ENCODE results near the gene SNX24.
"Not testable (repeated sequence)": the region's sequence is repeated elsewhere in the genome, so short reads cannot be mapped to it uniquely, and the experiment has no call there.

The SNX24 gene

DNA sequence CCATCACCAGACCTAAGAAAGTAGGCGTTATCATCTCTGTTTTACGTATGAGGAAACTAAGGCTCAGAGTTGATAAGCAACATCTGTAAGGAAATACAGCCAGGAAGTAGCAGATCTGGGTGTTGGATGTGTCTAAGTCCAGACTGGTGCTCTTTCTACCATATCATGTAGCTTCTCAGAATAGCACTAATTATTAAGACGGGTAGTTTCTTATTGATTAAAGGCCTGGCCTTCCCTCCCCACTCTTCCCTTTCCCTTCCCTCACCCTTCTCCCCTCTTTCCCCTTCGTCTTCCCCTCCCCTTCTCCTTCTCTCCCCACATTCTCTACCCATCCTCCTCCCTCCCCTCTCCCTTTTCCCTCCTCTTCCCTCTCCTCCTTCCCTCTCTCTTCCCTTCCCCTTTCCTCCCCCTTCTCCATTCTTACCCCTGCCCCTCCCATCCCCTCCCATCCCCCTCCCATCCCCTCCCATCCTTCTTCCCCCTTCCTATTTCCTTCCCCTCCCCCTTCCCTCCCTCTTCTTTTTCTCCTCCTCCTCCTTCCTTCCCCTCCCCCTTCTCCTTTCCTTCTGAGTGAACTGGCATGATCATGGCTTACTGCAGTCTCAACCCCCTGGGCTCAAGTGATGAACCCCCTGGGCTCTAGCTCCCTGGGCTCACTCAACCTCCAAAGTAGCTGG is 79.4 kb downstream of the SNX24 start:
- DNase-seq, result no peak

DNA sequence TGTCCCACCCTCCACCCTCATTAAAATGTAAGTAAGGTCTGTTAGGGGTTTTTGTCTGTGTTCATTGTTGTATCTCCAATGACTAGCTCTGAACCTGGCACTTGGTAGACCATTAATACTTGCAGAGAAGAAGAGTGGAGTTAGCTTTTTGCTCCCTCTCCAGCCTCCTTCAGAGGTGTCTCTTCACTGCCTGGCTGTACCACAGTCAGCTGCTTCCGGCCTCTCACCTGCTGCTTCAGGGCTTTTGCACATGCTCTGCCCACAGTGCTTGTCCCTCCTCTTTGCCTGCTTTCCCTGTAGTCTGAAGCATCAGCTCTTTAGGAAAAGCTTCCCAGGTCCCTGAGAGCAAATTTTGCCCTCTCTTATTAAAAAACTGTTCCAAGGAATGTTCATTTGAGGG is 83.6 kb downstream of the SNX24 start:
- no peak for DNase-seq

DNA sequence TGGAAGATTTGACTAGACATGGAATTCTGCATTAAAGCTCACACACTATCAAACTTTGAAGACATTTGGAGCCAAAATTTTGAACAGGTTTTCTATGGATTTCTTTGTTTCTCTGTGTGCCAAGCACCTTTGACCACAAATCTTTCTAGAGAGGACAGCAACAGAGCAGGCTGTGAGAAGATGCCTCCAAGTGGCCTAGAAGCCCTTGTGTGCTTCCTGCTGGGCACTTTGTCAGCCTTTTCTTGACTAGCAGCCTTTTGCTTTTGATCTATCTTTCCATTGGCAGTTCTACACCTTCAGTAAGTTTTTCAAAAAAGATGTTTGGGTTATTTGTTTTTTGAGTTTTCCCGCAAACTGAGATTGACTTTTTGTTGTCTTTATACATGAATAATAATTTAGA is 84.6 kb downstream of the SNX24 start:
- DNase-seq, result no peak

DNA sequence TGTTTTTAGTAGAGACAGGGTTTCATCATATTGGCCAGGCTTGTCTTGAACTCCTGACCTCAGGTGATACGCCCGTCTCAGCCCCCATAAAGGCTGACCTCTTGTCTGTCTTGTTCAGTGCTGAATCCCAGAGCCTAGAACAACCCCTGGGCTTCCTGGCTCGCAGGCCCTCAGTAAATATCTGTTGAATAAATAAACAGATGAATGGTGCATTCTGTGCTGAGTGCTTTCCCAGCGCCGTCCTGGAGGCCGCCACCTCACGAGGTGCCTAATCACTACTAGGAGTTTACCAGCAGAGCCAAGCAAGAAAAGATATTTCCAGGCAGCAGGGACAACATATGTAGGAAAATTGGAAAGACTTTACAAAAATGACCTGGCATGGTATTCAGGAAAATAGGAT is 88.5 kb downstream of the SNX24 start:
- peak in 1 of 2 experiments; percentile 5 for DNase-seq

DNA sequence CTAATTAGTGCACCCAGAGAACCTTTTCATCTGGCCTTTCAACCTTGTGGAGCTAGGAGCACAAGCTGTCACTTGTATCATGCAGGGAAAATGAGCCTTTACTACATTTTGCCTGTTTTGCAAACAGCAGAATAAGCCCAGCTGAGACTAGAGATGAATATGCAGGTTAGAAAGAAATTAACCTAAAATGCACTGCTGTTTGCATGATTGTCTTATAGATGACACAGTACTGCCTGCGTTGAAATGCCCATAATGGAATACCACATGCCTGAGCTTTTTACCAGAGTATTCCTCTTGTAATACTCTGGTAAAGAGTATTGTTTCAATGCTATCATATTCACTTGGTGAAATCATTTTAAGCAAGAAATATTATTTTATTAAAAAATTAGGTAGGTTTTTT is 90.7 kb downstream of the SNX24 start:
- no peak for DNase-seq

DNA sequence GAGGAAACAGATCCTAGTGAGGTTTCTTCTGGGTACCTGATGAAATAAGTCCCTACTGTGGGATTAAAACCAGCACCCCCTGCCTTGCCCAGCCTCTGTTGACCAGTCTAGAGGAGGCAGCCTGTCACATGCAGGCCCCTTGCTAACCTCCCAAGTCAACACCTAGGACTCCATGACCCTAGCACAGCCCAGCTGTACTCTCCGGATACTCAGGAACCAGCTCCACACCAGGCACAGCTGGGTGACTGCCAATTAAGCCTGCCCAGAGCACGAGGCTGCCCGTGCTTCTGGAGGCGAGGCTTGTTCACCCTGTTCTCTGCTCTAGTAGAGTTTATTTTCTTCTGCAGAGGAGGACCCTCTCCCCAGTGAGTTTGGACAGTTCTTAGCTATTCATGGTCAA is 92.5 kb downstream of the SNX24 start:
- peak in 1 of 2 experiments; percentile 7 for DNase-seq

DNA sequence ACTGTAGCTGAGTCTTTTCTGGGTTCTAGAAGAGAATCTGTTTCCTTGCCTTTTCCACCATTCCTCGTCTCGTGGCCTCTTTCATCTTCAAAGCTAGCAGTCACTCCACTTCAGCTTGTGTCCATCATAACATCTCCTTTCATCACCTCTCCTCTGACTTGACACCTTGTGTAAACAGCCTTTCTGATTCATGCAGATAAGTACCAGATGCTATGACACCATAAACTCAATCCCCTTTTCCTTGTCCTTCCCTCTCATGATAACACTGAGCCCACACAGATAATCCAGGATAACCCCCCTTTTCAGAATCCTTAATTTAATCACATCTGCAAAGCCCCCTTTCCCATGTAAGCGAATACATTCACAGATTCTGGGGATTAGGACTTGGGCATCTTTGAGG is 95.5 kb downstream of the SNX24 start:
- DNase-seq, result no peak

DNA sequence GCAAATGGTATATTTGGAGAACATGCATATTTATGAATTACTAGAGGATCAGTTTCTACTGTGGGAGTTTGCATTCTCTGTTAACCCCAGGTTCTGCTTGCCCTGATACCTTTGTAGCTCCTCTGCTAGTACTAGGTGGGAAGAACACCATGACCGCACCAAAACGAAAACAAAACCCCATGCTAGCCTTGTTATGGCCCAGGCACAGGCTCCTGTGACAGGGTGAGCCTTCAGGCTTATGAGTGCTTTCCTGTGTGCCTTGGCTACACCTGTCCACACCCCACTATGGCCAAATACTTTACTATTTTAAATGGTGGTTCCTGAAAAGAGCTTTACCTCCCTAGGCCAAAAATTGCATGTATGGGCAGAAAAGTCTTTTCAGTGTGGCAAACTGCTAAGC is 96.3 kb downstream of the SNX24 start:
- DNase-seq, result no peak

DNA sequence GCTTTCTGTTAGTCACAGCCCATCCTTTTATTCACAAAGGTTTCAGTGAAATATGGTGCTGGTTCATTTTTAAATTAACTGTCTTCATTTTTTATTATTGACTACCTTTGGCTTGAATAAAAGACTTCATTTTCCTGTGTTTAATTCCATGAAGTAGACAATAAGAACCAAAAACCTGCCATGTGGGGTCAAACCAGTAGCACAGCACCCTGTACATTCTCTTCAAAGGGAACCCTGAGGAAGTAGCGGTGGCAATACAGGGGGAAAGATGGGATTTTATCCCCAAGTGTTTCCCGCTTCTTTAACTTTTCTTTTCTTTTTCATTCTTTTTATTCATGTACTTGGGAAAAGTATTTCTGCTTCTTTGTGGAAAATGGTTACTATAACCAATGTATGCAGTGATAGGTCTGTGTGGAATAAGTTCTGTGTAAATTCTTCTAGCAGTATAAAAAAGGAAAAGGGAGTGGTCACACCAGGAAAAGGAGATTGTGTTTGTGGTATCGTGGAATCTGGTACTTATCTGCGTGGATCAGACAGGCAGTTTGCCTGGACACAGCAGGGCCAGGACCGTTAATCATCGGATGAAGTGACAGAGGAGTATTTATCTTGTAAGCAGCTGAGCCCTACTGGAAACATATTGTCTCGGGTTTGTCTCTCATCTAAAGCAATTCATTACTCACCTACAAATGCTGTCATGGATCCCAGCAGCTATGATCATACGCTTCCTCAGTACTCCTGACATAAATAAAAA is 96.9 kb downstream of the SNX24 start:
- DNase-seq, result no peak

DNA sequence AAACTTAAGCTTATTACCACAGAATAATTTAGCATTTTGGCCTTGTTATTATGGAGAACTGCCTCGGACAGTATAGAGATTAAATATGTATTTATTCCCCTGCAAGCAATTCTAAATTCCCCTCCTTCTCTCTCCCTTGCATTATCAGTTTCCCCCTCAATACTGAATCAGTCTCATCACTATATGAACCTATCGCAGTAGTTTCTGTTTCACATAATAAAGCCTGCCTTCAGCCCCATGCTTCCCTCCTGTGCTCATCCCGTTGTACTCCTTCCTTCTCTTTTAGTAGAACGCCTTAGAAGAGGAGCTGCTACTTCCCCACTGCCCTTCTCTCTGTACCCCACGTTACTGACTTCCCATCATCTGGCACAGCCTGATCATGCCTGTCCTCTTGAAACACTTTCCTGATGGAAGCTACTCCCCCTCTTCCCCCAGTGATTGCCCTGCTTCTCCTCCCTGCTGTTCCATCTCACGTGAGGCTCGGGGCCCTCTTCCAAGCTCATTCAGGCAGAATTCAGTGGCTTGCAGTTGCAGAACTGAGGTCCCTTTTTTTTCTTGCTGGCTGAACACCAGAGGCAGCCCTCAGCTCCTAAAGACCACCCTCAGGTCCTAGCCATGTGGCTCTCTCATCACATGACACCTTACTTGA is 97.8 kb downstream of the SNX24 start:
- no peak for DNase-seq

DNA sequence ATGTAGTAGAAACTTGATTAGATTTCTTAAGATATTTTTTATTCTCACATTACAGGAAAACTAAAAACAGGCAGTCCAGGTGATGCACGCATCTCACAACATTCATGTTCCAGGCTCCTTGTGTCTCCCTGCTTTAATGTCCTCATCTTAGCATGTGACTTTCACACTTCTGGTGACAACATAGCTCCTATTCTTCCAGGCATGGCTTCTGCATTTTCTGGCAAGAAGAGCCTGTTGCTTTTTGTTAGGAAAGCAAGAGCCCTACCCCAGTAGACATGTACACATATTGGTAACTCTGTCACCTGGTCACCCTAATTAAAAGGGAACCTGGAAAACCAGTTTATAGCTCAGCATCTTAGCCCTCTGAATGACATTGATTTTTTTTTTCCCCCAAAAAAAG is 98.6 kb downstream of the SNX24 start:
- no peak for DNase-seq

DNA sequence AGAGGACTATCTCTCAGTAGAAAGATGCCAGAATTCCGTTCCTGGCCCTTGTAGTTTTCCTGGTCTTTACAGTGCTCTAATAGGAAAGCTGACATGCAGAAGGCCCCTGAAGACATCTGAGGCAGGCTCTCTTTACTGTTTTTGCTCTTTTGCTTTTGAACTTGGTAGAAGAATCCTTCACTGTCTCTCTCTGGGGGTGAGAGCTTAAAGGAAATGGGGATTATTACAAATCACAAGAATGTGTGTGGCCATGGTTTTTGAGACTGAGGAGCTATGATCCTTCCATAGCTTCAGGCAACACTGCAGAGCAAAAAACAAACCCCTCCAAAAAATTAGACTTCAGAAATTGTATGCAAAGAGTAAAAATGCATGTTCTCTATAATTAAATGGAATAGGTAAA is 102.0 kb downstream of the SNX24 start:
- no peak for DNase-seq

DNA sequence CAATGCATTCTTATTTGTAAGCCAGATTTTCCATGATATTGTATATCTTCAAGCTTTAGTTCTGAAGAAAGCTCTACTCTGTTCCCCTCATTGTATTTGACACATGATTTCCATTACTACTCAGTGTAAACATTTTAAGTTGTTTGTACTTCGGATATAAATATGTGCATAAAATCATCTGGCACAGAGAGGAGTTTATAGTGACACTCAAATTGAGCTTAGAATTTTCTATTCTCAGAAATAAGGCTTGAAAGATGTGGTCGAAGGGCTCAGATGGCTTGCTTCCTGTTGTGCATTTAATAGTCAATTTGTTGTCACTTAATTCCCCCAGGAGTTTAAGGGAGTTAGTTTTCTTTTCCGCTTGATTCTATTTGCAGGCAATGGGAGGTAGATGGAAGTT is 102.4 kb downstream of the SNX24 start:
- DNase-seq, result no peak

DNA sequence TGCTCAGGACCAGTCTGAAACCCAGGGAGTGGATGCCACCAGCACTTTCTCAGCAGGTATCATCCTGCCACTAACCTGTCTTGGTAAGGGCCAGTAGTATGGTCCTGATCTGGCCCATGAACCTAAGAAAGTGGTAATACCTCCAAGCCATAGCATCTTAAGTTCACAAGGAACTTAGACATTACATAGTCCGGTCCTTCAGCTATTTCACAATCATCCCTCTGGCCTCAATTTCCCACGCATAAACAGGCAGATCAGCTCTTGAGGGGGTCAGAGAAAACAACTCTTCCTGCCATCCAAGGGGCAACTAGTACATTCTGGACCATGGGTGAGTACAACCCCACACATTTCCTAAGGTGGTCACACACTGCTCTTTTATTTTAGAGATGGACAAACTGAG is 102.9 kb downstream of the SNX24 start:
- DNase-seq, result no peak

DNA sequence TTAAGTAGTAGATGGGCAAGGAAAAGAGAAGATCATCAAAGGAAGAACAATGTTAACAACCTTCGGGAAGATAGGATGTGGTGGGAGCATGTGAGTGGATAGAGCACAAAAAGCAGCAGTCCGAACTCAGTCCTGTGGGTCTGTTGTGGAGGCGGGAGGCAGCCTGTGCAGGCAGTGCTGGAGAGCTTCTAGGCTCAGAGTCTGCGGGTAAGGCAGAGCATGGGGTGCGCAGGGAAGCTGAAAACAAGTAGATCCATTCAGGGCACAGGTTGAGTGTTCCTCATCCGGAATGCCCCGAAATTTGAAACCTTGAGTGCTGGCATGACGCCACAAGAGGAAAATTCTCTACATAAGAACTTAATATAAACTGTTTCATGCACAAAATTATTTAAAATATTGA is 106.2 kb downstream of the SNX24 start:
- no peak for DNase-seq

DNA sequence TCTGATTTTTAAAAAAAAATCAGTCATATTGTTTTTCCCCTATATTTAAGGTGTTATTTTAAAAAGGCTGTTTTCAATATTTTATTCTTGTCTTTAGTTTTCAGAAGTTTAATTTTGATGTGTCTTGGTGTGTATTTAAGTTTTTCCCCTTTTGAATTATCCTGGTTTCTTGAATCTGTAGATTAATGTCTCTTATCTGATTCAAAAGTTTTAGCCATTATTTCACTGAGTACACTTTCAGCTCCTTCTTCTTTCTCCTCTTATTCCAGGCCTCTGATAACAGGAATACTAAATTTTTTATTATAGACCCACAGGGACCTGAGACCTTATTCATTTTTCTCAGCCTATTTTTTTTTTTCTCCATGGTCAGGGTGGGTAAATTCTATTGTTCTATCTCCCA is 109.3 kb downstream of the SNX24 start:
- DNase-seq, result no peak

DNA sequence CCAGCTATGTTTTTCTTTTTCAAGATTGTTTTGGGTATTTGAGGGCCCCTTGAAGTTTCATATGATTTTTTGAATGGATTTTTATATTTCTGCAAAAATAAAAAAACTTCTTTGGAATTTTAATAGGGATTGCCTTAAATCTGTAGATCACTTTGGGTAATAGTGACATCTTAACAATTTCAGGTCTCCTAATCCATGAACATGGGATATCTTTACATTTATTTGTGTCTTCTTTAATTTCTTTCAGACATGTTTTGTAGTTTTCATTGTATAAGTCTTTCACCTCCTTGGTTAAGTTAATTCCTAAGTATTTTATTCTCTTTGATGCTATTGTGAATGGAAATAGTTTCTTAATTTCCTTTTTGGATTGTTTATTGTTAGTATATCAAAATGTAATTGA is 112.0 kb downstream of the SNX24 start:
- DNase-seq, result no peak

DNA sequence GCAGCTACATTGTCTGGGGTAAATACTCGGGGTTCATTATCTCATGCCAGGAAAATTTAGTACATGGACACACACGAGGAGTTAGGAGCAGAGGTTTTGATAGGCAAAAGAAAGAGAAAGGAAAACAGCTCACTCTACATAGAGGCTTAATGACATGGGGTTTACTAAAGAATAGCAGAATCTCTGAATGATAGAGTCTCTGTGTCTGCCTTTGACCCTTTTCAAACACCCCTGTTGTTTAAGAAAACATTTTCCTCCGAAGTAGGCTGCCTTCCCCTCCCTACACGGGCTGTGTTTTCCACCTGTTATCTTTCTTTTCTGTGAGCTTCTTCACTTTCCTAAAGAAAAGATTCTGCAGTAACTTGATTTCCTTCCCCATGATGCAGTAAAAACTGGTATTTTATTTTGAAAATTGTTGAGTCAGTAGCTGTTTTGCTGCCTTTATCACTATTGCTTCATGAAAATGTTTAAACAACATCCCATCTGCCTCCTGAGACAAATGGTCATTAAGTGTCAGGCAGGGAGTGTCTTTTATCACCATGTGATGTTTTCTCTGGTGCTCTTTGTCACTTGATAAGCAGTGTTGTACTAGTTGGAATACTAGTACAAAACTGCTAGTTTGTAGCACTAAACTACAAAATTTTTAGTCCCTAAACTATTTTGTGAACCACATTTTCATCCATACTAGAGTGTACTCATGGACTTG is 114.5 kb downstream of the SNX24 start:
- DNase-seq, result no peak

DNA sequence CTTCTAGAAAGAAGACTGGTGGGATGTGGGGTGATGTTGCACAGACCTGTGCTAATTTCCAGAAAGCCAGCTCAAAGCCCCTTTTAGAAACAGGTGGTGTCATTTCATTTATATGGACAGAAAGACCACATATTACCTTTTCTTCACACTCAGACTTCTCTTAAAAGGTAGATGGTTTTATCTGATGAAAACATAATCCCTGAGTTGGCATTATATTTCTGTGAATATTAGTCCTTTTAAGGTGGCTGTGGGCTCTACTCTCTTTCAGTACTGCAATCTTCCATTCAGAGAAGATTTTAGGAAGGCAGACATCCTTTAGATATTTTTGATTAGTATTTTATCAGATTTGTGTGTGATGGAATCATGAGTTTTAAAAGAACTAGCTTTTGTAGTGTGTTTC is 117.9 kb downstream of the SNX24 start:
- no peak for DNase-seq

DNA sequence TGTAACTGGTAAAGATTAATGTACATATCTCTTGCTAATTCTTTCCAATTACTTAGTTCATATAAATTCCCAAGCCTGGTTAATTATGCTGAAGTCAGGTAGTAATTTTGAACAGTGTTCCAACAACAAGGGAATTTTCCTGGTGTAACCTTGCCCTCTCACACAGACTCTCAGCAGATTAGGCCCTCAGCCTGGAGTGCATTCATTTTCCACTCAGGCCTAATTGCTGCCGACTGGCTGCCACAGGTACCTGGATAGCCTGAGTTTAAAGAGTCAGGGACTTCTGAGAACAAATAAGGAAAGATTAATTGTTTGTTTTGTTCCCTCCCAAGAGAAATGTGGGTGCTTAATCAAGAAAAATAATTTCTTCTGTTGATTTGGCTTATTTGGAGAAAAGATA is 119.7 kb downstream of the SNX24 start:
- DNase-seq, result no peak

DNA sequence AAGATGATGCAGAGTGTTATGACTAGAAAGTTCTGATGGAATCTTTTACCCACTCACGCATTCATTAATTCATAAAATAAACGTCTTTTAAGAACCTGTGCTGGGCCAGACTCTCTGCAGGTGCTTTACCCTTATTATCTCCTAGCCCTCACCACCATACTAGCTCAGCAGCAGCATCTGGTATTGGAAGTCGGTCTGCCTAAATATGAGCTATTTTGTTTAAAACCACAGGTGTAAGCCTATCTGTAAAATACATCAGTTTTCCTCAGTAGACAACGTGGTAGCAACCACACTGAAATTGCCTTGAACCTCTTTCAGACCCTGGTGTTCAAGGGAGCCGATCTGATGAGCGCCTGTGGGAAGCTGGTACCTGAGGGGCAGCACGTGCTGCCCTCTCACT is 121.7 kb downstream of the SNX24 start:
- no peak for DNase-seq

DNA sequence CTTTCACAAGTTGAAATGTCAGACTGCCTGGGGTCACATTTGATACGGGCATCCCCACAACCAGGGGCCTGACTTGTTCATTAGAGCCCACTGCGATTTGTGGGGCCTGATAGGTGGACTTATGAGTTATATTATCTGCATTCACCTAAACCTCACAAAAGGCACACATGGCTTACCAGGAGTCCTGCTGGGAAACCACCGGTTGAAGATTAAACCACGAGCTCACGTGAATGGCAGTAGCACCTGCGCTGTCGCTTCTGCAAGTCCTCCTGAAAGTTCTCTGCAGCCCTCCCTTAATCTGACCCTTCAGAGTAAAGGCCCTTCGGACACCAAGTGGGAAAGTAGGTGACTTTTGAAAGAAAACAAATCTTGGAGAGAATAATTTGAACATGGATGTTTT is 122.2 kb downstream of the SNX24 start:
- DNase-seq, result no peak

DNA sequence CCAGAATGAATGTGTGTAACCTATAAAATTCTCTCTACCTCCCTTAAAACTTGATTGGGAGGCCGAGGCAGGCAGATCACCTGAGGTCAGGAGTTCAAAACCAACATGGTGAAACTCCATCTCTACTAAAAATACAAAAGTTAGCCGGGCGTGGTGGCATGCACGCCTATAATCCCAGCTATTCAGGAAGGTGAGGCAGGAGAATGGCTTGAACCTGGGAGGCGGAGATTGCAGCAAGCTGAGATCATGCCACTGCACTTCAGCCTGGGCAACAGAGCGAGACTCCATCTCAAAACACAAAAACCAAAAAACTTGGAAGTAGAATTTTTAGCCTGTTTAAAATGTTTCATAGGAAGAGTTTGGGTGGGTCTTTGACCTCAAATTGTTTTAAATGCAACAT is 122.6 kb downstream of the SNX24 start:
- DNase-seq, result not testable (repeated sequence)

DNA sequence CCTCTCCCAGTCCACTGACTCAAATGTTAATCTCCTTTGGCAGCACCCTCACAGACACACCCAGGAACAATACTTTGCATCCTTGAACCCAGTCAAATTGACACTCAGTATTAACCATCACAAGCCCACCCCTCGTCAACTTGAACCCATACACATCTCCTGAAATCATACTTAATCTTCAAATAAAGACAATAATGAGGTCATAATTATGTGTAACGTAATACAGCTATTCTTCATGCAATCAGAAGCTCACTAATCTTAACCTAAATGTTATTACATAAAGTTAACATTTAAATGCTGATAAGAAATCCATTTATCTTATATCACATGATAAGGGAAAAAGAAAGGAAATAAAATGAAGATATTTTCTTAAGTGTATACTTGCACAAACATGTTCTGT is 125.9 kb downstream of the SNX24 start:
- DNase-seq, result no peak

All from NCI-H446 (cell line).